Activated T-cell treated with anti-CD3 and anti-CD28 coated beads for 48 hours (primary cell): ENCODE data around the gene DCAF12.
"Not testable (repeated sequence)": the region's sequence is repeated elsewhere in the genome, so short reads cannot be mapped to it uniquely, and the experiment has no call there.

Experiments
- DNase-seq: peaks from one replicate; pipeline ENCODE4 v3.0.0-alpha.2; 2020; ENCODE audit warnings: low read depth

Gene DCAF12

GRCh38 chr9:34065541-34065940, 61.0 kb downstream of the DCAF12 start:
- no peak for DNase-seq

GRCh38 chr9:34059954-34060353, 66.5 kb downstream of the DCAF12 start:
- no peak for DNase-seq

- DNase-seq, result no peak
Measured at GRCh38 chr9:34059281-34059680, 67.2 kb downstream of the DCAF12 start.

- DNase-seq, result no peak
Measured at GRCh38 chr9:34049630-34050384, 76.7 kb downstream of the DCAF12 start.

GRCh38 chr9:34048727-34049629, 77.5 kb downstream of the DCAF12 start, which contains the start of gene UBAP2:
TSS of gene UBAP2 (minus strand) at chr9:34048887. CDS start at chr9:34017148, 31,739 bp downstream.
- peak; percentile 96 for DNase-seq

- peak; percentile 56 for DNase-seq
Measured at GRCh38 chr9:34047864-34048726, 78.4 kb downstream of the DCAF12 start.

- DNase-seq, result no peak
Measured at GRCh38 chr9:34046784-34047379, 79.6 kb downstream of the DCAF12 start.

GRCh38 chr9:34045903-34046302, 80.6 kb downstream of the DCAF12 start:
- DNase-seq, result no peak

- not testable (repeated sequence) for DNase-seq
Measured at GRCh38 chr9:34042074-34042473, 84.4 kb downstream of the DCAF12 start.

- DNase-seq, result not testable (repeated sequence)
Measured at GRCh38 chr9:34038851-34039250, 87.6 kb downstream of the DCAF12 start.

GRCh38 chr9:34037626-34038025, 88.9 kb downstream of the DCAF12 start:
- no peak for DNase-seq

GRCh38 chr9:34036625-34037024, 89.9 kb downstream of the DCAF12 start:
- DNase-seq, result no peak
